ENCODE results near the gene ADGRL3.
"Not testable (repeated sequence)": the region's sequence is repeated elsewhere in the genome, so short reads cannot be mapped to it uniquely, and the experiment has no call there.

The ADGRL3 gene

GRCh38 chr4:61756937-61757336, 556.8 kb downstream of the ADGRL3 start:
- DNase-seq (ENCODE audit: low spot score): not testable (repeated sequence)

DNA sequence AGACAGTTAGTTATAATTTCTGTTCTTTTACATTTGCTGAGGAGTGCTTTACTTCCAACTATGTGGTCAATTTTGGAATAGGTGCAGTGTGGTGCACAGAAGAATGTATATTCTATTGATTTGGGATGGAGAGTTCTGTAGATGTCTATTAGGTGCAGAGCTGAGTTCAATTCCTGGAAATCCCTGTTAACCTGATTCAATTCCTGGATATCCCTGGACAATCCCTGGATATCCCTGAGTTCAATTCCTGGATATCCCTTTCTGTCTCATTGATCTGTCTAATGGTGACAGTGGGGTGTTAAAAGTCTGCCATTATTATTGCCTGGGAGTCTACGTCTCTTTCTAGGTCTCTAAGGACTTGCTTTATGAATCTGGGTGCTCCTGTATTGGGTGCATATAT, 557.9 kb downstream of the ADGRL3 start:
- not testable (repeated sequence) for DNase-seq (ENCODE audit: low spot score)

GRCh38 chr4:61758596-61758995, 558.5 kb downstream of the ADGRL3 start:
- not testable (repeated sequence) for DNase-seq (ENCODE audit: low spot score)

GRCh38 chr4:61759245-61759644, 559.1 kb downstream of the ADGRL3 start:
- not testable (repeated sequence) for DNase-seq (ENCODE audit: low spot score)

DNA sequence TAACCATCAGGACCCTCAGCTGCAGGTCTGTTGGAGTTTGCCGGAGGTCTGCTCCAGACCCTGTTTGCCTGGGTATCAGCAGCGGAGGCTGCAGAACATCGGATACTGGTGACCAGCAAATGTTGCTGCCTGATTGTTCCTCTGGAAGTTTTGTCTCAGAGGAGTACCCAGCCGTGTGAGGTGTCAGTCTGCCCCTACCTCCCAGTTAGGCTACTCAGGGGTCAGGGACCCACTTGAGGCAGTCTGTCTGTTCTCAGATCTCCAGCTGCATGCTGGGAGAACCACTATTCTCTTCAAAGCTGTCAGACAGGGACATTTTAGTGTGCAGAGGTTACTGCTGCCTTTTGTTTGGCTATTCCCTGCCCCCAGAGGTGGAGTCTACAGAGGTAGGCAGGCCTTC, 559.8 kb downstream of the ADGRL3 start:
- not testable (repeated sequence) for DNase-seq (ENCODE audit: low spot score)

DNA sequence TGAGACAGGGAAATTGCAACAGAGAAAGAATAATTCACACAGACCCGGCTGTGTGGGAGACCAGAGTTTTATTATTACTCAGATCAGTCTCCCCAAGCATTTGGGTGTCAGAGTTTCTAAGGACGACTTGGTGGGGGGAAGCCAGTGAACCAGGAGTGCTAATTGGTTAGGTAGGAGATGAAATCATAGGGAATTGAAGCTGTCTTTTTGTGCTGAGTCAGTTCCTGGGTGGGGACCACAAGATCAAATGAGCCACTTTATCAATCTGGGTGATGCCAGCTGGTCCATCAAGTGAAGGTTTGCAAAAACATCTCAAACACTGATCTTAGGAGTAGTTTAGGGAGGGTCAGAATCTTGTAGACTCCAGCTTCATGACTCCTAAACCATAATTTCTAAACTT, 560.7 kb downstream of the ADGRL3 start:
- no peak for DNase-seq (ENCODE audit: low spot score)

DNA sequence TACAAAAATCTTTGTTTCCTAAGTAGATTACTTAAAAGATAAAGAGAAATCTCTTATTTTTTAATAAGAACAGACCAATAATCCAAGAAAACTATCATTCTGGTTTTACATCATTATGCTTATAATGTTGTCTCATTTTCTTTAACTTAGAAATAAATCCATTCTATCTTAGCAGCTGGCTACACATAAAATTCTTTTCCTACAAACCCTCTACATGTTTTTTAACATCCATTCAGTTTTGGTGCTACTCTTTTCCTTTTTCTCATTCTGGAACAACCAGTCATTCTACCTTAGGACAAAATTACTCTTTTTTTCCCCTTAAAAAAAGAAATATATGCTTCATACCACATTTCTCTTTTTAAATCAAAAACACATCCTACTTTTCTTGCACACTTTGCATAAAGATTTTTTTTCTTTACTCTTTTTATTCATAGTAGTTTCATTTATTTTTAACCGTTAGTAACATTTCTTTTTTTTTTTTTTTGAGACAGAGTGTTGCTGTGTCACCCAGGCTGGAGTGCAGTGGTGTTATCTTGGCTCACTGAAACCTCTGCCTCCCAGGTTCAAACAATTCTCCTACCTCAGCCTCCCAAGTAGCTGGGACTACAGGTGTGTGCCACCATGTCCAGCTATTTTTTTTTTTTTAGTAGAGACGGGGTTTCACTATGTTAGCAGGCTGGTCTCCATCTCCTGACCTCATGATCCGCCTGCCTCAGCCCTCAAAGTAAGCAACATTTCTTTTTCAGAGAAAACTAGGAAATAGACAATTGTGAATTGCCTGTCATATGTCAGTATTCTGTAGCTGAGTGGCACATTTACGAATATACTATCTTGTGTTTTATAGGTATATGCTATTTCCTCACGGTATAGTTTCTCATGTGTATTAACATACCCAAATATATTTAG, 562.8 kb downstream of the ADGRL3 start:
- DNase-seq (ENCODE audit: low spot score): no peak

DNA sequence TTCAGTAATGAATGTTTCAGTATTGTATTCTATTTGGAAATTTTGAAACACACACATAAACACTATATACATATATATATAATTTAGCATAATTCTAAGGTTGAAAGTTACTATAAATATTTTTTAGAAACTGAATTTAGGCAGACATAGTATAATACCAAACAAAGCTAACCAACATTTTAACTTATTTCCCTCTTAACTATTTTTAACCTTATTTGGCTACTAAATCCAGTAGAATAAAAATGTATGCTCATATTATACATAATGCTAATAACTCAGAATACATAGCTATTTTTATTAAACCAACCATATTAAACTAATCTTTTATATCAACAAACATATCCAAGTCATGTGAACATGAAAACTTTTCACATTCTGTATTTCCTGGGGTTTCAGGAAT, 563.6 kb downstream of the ADGRL3 start:
- no peak for DNase-seq (ENCODE audit: low spot score)

GRCh38 chr4:61764090-61764489, 564.0 kb downstream of the ADGRL3 start:
- not testable (repeated sequence) for DNase-seq (ENCODE audit: low spot score)

GRCh38 chr4:61769444-61770167, 569.5 kb downstream of the ADGRL3 start:
- DNase-seq (ENCODE audit: low spot score): not testable (repeated sequence)

GRCh38 chr4:61770456-61770855, 570.3 kb downstream of the ADGRL3 start:
- DNase-seq (ENCODE audit: low spot score): no peak

GRCh38 chr4:61771056-61771455, 570.9 kb downstream of the ADGRL3 start:
- no peak for DNase-seq (ENCODE audit: low spot score)

- DNase-seq (ENCODE audit: low spot score): no peak
Observed at GRCh38 chr4:61772126-61772525, 572.0 kb downstream of the ADGRL3 start.

DNA sequence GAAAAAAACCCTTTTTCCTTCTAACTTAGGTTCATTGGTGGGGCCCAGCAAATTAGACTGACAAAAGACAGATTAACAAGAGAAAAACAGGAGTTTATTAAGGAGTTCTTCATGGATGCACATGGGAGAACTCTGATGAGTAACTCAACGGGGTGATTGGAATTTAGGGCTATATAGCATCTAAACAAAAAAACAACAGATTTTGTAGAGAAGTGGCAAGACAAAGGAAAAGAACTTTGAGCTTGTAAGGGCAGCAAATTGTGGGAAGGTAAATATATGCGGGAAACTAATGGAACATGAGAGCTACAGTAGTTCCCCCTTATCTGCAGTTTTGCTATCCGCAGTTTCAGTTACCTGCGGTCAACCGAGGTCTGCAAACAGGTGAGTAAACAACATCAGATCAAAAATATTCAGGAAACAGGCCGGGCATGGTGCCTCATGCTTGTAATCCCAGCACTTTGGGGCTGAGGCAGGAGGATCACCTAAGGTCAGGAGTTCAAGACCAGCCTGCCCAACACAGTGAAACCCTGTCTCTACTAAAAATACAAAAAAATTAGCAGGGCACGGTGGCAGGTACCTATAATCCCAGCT, 573.6 kb downstream of the ADGRL3 start:
- DNase-seq (ENCODE audit: low spot score): no peak

DNA sequence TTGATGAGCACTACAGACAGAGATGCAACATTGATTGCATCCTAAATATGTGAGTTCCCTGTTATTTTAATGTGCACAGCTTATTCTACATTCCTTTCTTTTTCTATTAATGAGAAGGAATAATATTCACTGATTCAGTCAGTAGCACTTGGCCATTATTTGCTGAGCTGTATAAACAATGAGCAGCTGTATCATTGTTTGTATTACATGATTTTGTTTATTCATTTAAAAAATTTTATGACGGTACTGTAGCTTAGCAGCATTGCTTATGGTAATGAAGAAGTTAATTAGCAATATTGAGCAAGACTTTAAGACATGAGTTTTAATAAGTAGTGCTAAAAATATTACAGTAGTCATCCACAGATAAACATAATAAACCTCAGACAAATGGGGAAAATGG, 582.0 kb downstream of the ADGRL3 start:
- no peak for DNase-seq (ENCODE audit: low spot score)

DNA sequence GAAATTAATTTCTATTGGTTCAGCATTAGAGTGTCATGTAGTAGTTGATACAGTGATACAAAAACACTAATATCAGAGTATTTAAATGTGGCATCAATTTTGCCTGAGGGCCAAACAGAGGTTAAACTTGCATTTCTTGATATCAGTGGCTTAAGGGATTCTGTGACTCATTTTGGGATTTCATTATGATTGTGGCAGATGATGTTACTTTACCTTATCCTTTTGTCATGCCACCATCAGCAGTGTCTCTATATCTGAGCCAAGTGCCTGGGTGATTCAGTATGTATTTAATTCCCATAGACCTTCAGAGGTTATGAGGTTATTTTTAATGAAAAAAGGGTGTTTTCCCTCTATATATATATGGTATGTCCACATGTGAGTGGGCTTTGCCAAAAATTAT, 582.9 kb downstream of the ADGRL3 start:
- DNase-seq (ENCODE audit: low spot score): no peak

- DNase-seq (ENCODE audit: low spot score): no peak
Observed at GRCh38 chr4:61785761-61786160, 585.6 kb downstream of the ADGRL3 start.

- DNase-seq (ENCODE audit: low spot score): no peak
Observed at GRCh38 chr4:61786211-61786610, 586.1 kb downstream of the ADGRL3 start.

DNA sequence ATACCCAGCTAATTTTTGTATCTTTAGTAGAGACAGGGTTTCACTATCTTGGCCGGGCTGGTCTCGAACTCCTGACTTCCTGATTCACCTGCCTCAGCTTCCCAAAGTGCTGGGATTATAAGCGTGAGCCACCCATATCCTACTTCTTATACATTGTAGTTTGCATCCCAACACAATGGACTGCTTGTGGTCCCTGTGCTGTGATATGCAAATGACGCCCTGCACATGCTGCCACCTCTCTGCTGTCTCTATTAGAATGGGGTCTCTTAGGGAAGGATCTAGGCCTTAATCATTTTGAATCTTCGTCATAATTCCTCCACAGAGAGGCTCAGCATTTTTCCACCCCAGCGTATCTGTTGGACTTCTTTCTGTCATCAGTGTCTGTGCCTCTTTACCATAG, 595.9 kb downstream of the ADGRL3 start:
- DNase-seq (ENCODE audit: low spot score): no peak

DNA sequence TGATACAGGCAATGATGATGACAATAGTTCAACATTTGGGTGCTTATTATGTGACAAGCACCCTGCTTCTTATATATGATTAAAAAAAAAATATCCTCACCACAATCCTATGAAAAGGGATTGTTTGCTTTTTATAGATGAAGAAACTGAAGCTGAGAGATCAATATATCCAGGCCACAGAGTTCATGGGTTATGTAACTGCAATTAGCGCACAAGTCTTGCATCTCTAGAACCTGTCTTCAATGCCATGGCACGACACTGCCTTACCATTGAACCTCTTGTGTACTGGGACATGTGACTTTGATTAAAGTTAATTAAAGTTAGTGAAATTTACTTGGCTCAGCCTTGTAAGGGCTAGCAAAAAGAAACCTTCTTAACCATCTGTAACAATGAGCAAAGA, 599.7 kb downstream of the ADGRL3 start:
- DNase-seq (ENCODE audit: low spot score): no peak

- no peak for DNase-seq (ENCODE audit: low spot score)
Observed at GRCh38 chr4:61805227-61805626, 605.1 kb downstream of the ADGRL3 start.

- DNase-seq (ENCODE audit: low spot score): no peak
Observed at GRCh38 chr4:61805979-61806378, 605.9 kb downstream of the ADGRL3 start.

GRCh38 chr4:61812171-61812570, 612.0 kb downstream of the ADGRL3 start:
- no peak for DNase-seq (ENCODE audit: low spot score)
